HepG2 (cell line): ENCODE results near the gene KRT79.

Experiments used
- CTCF ChIP-seq: sonication (generic); formaldehyde crosslinking; IDR thresholded peaks from 2 replicates; pipeline ENCODE4 v1.5.0; 2020; ENCODE audit warnings: mild to moderate bottlenecking, missing genetic modification reagents, moderate library complexity
- ETV5 ChIP-seq: IDR thresholded peaks from 2 replicates; pipeline ENCODE4 v1.6.1; 2018; ENCODE audit warnings: missing biosample characterization, missing genetic modification reagents, inconsistent platforms, borderline replicate concordance
- EZH2 ChIP-seq: conservative IDR thresholded peaks from 2 replicates; pipeline ENCODE4 v1.6.1; 2012; ENCODE audit warnings: mild to moderate bottlenecking, low read depth, low read length, moderate library complexity
- GABPA ChIP-seq, 2 experiments: IDR thresholded peaks; 2 replicates each; pipeline ENCODE4 v1.6.1; 2011 to 2016; ENCODE audit warnings: low read depth in 2 of 2, low read length in 1 of 2, missing biosample characterization in 1 of 2, missing genetic modification characterization in 1 of 2
- JUND ChIP-seq: sonication (generic); formaldehyde crosslinking; IDR thresholded peaks from 2 replicates; pipeline ENCODE4 v1.8.0; 2022; ENCODE audit warnings: mild to moderate bottlenecking, missing genetic modification reagents
- MTA3 ChIP-seq: sonication (generic); formaldehyde crosslinking; IDR thresholded peaks from 2 replicates; pipeline ENCODE4 v1.4.0; 2020; ENCODE audit warnings: missing genetic modification reagents
- NR2F6 ChIP-seq, 2 experiments: IDR thresholded peaks; 2 replicates each; pipeline ENCODE4 v1.6.1; 2016; ENCODE audit warnings: antibody characterized with exemption in 1 of 2, mild to moderate bottlenecking in 1 of 2
- POLR2A ChIP-seq, 2 experiments: IDR thresholded peaks; 2 replicates each; pipeline ENCODE4 v1.6.1; 2011; ENCODE audit warnings: low read depth in 2 of 2, low read length in 2 of 2, mild to moderate bottlenecking in 1 of 2, moderate library complexity in 1 of 2; ENCODE audit not compliant: insufficient read depth in 1 of 2
- ZBTB4 ChIP-seq: sonication (generic); formaldehyde crosslinking; IDR thresholded peaks from 2 replicates; pipeline ENCODE4 v1.4.0; 2020; ENCODE audit warnings: missing genetic modification reagents, mild to moderate bottlenecking, borderline replicate concordance
- ZNF138 ChIP-seq: sonication (generic); formaldehyde crosslinking; IDR thresholded peaks from 2 replicates; pipeline ENCODE4 v1.5.0; 2020; ENCODE audit warnings: mild to moderate bottlenecking, low read depth, missing genetic modification reagents
- ZNF24 ChIP-seq: fragments of 450-650 bp; IDR thresholded peaks from 2 replicates; pipeline ENCODE4 v1.6.1; 2017; ENCODE audit warnings: antibody characterized with exemption, mild to moderate bottlenecking
- ZNF274 ChIP-seq: sonication (generic); formaldehyde crosslinking; IDR thresholded peaks from 2 replicates; pipeline ENCODE4 v1.5.1; 2020; ENCODE audit warnings: mild to moderate bottlenecking, missing genetic modification reagents
- ZNF704 ChIP-seq: sonication (generic); formaldehyde crosslinking; IDR thresholded peaks from 2 replicates; pipeline ENCODE4 v1.8.1; 2023; ENCODE audit warnings: mild to moderate bottlenecking, inconsistent platforms, moderate library complexity, missing genetic modification reagents, borderline replicate concordance
- ZNF761 ChIP-seq: sonication (generic); formaldehyde crosslinking; conservative IDR thresholded peaks from 2 replicates; pipeline ENCODE4 v1.4.0; 2020; ENCODE audit warnings: mild to moderate bottlenecking, missing genetic modification reagents

GRCh38 chr12:52810554-52810953, 23.6 kb downstream of the KRT79 start:
- TF ChIP-seq MTA3 (CRISPR knock-in tag) (no peak), NR2F6 (IDR thresholded peaks at IDR 0.05) (no peak), NR2F6 (CRISPR knock-in tag; IDR thresholded peaks at IDR 0.05) (no peak), ZNF761 (CRISPR knock-in tag) (no peak), ZNF138 (CRISPR knock-in tag) (no peak), ZNF704 (no peak), EZH2 (no peak), CTCF (no peak), GABPA (IDR thresholded peaks at IDR 0.05; ENCODE audit: low read depth, low read length) (no peak), GABPA (CRISPR knock-in tag; IDR thresholded peaks at IDR 0.05; ENCODE audit: low read depth) (no peak), ZNF274 (CRISPR knock-in tag) (no peak), ZNF24 (no peak), ETV5 (no peak), ZBTB4 (CRISPR knock-in tag) (no peak), POLR2A (IDR thresholded peaks at IDR 0.05; ENCODE audit: insufficient read depth in 1 of 2, low read depth in 2 of 2, low read length in 2 of 2) (no peak), JUND (no peak)
